CD4-positive, alpha-beta T cell treated with Interleukin-12 subunit alpha and Interleukin-12 subunit beta, for 1 hour (primary cell): ENCODE data around the gene WBP2.

Experiments used
- DNase-seq: peaks from one replicate; pipeline ENCODE4 v3.0.0-alpha.2; 2020

WBP2 gene

DNA sequence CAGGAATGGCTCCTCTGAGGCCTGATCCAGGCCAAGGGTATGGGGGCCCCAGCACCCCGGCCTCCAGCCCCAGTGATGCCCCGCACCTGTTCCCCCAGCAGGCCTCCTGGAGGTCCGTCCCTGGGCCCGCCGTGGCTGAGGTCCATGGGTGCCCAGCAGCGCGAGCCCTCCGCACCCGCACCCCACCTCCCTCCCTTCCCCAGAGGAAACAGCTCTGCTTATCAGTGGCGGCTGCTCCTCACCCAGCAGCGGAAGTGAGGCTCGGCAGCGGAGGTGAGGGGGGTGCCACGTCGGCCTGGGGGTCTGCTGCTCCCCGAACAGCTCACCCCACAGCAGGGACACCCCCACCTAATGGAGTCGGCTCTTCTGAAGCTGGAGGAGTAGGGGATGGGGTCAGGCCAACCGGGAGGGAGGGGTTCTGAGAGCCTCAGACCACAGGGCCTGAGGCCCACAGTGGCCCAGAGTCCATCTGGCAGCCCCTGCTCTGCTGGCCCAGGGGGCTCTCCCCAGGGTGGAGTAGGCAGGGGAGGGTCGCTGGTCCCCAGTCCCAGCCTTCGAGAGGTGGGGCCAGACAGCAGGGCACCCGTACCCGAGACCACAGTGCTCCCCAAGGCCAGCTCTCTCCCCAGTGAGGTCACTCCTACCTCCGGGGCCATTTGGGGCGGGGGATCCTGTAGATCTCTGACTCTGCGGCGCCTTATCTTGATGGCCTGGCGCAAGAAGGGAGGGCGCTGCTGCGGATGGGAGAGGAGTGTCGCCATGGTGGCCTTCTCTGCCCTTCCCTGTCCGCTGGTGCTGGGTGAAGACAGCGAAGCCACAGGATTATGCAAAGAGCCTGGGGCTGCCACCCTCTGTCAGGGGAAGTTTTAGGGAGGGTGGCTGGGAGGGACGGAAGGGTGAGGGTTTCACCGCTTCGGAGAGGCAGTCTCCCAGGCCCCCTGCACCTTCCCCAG is 11.3 kb downstream of the WBP2 start, which contains the start of gene UNC13D:
TSS of gene UNC13D (minus strand) at position 828 of the 953 bp plus-strand sequence. CDS start at position 761, 67 bp downstream.
- peak; percentile 75 for DNase-seq

DNA sequence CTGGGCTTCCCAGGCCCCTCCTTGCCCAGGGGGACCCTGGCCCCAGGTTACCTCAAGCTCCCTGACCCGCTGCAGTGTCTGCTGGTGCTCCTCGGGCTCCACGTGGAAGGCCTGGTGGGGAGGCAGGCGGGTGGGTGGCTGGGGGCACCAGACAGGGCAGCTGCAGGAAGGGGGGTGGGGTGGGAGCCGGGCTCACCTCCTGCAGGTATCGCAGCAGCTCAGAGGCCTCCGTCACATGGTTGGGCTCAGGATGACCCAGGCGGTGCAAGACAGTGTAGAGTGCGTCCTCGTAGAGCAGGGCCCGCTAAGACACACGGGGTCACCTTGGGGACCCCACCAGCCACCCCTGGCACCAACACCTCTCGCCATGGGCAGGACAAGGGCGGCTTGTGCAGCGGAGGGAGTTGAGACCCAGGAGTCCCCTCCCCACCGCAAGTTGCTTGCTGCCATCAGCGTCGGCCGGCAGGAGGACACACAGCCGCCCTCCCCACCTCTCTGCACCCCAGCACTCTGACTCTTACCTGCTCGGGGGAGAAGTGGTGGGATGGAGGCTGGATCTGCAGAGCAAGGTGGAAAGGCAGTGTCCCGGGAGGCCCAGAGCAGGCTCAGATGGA is 12.1 kb downstream of the WBP2 start:
- peak; percentile 38 for DNase-seq

DNA sequence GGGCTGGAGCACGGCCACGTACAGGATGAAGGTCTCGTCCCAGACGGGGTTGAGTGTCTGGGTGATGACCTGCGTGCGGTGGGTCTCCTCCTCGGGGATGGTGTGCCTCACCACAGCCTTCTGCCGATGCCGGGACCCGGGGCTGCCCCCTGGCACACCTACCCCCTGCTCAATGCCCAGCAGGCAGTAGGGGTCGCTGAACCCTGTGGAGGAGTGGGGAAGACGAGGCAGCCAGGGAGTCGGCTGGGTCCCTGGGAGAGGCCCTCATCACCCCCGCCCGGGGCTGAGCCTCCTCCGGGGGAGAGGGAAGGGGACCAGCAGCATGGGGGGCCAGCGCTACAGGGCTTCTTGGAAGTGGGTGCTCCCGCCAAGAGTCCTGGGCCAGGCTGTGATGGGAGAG is 12.7 kb downstream of the WBP2 start:
- DNase-seq: no peak

DNA sequence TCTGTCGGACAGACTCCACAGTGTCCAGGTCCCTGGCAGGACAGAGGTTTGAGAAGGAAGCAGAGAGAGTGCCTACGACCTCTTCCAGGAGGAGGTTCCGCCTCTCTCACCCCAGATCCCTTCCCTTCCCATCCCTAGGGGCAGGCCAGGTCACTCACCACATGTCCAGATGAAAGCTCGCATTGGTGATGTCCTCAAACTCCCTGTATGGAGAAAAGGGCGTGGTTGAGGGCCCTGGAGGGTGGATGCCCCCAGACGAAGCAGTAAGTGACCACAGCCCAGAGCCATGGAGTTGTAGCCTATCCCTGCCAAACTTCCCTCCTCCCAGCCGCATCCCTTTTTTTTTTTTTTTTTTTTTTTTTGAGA is 14.4 kb downstream of the WBP2 start:
- DNase-seq: no peak

DNA sequence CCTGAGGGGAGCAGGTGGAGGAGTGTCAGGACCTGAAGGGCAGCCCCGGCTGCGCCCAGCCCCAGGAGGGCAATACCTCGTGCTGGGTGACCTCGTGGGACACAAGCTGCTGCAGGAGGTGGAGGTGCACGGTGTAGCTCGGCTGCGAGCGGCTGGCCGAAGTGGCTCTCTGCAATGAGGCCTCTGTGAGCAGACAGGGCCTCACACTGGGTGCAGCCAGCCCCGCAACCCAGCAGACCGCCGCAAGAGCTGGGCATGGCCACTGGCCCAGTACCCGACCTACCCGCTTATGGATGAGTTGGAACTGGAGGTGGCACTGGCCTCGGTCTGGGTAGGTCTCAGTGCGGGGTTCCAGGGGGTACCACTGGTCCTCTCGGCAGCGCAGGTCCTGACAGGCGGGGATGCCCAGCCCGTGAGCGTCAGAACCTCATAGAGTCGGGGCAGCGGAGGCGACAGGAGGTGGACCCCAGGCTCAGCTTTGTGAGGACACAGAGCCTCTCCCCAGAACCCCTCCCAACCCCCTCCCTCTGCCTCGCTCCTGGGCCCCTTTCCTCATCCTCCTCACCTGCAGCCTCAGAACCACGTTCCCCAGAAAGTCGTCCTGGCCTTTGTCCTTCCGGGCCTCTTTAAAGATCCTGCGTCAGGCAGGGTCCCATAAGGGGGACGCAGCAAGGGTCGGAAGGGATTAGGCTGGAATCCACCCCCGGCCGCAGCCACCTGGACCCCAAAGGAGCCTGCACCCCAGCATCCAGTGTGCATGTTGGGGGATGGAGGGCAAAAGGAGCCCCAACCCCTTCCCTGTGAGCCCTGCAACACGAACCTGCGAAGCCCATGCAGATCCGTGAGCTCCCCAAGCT is 15.0 kb downstream of the WBP2 start:
- DNase-seq: no peak

DNA sequence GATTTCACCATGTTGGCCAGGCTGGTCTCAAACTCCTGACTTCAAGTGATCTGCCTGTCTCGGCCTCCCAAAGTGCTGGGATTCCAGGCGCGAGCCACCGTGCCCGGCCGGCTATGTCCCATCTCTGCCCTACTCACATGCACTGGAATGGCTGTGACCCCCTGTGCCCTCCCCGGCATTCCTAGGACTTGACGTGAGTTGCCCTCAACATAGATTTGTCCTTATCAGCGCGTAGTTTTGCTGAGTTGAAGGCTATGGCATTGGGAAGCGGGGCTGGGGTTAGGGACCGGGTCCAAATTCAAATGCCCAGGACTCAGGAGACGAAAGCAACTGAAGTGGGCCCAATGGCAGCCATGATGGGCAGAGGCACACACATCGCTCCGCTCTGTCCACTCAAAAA is 16.7 kb downstream of the WBP2 start:
- no peak for DNase-seq

DNA sequence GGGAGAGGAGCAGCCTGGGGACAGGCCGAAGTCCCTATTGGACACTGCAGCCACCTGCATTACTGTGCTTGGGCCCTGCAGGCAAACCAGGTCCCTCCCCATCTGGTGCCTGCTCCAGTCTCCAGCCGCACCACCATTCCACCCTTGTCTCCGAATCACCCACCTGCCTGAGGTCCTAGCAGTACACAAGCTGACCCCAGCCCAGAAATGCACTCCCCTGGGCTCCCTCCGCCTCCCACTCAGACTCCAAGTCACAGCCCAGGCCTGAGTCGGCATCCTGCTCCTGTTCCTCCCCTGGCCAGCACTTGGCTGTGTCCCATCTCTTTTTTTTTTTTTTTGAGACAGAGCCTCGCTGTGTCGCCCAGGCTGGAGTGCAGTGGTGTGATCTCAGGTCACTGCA is 17.2 kb downstream of the WBP2 start:
- DNase-seq: no peak

DNA sequence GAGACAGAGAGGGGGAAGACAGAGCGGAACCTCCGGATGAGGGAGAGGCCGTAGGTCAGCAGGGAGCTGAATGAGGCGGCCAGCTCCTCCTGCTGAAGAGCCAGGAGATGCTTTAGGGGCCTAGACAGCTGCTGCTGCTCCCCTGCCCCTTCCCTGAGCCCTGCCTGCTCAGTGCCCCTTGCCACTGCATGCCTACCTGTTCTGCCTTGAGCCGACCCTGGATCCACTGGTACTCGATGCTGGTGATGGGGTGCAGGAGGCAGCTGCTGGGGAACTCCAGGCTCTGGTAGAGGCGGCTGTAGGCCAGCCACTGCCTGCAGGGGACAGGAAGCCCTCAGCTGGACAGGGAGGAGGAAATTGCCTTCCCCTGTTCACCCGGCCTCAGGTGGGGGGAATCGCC is 18.5 kb downstream of the WBP2 start:
- no peak for DNase-seq

DNA sequence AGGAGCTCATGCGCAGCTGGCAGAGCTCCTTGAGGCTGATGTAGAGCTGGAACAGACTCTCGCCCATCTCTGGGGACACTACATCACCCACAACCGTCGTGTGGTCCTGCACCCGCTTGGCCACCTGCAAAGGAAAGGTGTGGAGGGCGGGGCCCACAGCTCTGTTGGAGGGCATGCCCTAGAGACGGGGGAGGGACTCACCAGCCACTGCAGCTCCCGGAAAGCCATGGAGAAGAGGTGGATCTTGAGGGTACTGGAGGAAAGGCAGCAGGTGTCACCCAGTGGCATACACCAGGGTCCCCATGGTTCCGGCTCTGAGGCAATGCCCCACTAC is 19.5 kb downstream of the WBP2 start:
- no peak for DNase-seq

DNA sequence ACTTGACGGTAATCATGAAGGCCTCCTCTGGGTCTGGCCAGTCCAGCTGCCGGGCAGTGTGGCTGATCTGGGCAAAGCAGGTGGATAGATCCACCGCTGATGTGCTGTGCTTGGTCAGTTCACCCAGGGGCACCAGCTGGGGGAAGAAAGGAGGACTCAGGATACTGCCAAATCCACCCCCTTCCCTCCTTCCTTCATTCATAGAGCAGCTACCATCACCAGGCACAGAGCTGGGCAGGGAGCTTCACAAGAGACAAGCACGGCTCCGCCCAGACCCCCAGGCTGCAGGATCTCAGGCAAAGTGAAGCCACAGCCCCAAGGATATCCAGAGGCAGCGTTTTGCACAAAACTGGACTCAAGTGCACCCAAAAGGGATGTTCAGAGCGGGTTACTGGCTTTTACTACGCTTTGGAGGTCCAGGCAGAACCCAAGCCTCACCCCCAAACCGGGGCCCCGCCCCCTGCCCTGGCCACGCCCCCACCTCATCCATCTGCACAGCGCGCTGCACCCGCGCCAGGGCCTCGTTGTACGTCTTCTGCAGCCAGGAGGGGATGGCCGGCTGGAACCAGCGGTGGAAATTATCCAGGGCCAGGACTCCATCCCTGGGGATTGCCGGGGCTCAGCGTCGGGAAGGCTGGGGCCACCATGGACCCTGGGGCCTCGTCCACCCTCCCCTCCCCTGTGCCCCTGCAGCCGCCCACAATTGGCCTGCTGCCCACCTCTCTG is 20.0 kb downstream of the WBP2 start:
- no peak for DNase-seq

DNA sequence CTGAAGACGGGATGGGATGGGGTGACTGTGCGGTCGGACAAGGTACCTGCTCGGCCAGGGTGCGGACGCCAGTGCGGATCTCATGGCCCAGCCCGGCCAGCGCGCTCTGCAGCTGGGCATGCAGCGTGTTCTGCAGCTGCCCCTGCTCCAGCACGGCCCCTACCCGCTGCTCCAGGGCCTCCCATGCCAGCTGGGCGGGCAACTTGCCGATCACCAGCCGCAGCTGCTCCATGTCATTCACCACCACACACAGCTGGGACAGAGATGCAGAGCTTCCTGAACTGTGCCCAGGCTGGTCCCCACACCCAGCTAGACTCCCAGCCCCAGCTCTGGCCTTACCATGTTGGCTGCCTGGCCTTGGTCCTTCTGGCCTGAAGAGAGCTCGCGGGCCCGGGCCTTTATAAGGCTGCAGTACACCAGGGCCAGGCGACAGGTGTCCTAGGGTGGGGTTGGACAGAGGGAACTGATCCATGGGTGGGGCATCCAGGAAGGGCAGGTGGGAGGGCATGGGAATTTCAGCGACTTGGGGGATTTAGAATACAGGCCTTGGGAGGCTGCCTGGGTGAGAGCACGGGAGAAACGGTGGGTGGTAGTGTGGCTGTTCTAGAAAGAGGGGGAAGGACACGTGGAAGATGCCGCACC is 20.7 kb downstream of the WBP2 start:
- DNase-seq: no peak

DNA sequence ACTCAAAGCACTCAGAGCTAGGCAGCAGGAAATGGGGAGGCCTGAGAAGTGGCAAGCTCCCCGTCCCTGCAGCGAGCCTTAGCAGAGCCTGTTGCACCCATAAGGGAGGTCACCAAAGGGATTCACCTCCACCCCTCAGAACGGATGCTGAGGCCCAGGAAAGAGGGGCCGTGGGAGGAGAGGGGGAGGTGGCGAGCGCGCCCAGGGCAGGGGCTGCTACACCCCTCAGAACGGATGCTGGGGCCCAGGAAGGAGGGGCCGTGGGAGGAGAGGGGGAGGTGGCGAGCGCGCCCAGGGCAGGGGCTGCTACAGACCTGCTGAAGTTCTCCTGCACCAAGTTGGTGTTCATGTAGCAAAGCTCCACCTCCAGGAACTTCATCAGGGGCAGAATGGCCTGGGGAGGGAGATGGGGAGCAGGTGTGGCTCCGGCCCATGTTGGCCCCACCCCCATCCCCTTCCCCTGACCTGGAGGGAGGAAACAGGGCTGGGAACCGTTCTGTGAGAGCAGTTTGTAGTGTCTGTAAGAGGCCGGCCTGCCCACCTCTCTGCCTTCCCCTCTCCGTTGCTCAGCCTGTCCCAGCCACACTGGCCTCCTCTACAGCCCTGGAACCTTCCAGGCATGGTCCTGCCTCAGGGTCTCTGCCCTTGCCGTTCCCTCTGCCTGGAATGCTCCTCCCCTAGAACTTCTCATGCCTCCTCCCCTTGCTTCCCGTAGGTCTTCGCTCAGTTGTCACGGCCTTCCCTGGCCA is 22.3 kb downstream of the WBP2 start:
- DNase-seq: peak; percentile 41

DNA sequence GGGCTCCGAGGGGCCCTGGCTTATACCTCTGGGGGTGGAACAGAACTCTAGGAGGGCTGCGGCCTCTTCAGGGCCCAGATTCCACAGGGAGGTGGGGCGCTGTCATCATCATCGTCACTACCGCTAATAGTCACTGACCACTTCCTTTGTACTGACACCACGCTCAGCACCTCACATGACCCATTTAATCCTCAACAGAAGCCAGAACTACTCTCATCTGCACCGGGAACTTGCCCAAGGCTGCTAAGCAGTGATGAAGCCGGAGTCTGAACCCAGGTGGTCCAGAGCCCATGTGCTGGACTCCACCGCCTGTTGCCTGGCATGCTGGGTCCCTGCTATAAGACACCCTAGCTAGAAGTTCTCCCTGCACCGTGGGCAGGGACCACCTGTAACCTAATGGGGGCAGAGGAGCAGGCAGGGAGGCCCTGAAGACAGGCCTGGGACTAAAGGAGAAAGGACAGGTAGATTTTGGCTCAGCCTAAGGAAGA is 22.9 kb downstream of the WBP2 start:
- DNase-seq: peak; percentile 72

DNA sequence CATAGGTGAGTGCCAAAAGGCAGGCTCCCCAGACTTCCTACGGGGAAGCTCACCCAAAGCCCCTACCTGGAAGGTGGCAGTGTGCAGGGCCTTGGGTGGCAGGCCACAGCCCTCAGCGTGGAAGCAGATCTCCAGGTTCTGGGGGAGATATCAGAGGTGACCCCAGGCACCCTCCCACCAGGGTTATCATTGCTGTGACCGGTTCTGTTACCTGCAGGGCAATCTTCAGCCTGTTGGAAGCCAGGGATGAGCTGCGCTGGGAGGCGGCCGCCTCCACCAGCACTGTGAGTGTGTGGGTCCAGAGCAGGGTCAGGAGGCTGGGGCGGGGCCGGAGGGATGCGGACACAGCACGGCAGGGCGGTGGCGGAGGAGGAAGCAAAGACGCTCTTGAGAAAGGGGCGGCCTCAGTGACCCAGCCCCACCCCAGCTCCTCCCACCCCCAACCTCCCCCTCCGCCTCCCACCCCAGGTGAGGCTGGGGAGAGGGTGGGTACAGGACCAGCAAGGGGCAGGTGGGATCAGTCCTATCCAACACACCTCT is 24.0 kb downstream of the WBP2 start:
- no peak for DNase-seq

DNA sequence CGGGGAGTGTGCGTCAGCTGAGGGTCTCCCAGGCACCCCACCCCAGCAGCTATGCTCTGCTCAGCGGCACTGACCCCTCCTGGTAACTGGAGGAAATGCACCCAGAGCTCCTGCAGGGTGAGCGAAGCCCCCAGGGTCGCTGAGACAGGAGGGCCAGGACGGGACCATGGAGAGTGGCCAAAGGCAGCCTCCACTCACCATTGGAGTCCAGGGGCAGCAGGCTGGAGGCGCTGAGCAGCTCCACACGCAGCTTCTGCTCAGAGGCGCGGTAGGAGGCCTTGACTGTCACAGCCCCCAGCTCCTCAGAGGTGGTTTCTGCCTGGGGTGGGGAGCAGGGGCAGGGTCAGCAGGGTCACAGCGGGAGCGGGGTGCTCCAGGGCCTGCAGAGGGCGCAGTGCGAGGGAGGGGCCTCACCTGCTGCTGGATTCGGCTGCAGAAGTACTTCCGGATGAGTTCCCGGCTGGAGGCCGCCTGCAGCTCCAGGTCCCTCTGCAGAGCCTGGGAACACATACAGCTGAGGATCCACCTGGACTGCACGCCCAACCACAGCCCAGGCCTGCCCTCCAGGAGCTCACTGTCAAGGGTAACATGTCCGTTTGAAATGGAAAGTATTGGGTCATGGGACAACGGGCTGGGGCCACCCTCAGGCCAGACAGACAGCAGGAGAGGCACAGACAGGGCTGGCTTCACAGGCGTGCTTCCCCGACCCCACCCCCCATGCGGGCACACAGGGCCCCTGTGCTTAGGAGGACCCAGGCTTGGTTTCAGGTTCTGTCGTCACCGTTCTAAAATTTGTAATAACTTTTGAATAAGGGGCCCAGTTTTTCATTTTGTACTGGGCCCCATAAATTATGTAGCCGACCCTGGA is 24.7 kb downstream of the WBP2 start:
- DNase-seq: peak; percentile 31

DNA sequence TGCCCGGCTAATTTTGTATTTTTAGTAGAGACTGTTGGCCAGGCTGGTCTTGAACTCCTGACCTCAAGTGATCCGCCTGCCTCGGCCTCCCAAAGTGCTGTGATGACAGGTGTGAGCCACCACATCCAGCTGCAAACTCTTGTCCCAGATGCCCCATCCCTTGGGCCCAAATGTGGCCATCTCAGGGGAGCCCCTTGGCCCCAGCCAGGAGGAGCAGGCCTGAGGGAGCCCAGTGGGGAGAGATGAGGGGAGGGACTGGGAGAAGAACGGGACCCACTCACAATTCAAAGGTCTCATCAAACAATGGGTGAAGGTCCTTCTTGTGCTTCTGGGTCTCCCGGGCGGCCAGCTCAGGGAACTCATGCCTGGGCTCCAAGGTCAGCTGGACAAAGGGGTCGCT is 25.4 kb downstream of the WBP2 start:
- DNase-seq: no peak

DNA sequence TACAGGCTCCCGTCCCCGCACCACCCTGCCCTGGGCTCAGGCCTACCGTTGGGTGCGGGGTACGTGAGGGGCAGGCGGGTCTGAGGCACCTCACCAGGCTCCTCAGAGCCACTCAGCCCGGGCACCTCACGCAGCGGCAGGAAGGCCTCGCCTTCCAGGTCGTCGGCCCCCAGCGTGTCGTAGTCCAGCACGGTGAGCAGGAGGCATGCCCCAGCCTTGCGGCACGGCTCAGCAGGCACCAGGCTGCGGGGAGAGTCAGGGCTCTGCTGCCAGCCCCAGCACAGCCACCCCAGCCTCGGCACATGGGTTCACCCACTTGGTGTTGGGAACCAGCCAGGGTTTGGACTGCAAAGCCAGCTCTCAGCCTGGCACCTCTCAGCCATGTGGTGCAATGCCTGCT is 26.4 kb downstream of the WBP2 start:
- DNase-seq: no peak

DNA sequence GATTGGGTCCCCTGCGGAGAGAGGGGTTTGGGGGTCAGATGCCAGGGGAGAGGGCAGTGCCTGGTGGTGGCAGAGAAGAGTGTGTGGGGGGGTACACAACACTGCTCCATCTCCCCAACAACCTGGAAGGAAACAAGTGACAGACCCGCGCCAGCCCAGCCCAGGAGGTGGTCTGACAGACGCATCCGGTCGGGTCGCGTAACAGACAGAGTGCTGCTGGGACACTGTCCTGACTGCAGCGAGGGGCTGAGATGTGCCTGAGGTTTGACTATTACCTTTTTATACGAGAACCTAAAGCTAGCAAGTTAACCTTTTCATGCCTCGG is 27.1 kb downstream of the WBP2 start:
- DNase-seq: no peak

DNA sequence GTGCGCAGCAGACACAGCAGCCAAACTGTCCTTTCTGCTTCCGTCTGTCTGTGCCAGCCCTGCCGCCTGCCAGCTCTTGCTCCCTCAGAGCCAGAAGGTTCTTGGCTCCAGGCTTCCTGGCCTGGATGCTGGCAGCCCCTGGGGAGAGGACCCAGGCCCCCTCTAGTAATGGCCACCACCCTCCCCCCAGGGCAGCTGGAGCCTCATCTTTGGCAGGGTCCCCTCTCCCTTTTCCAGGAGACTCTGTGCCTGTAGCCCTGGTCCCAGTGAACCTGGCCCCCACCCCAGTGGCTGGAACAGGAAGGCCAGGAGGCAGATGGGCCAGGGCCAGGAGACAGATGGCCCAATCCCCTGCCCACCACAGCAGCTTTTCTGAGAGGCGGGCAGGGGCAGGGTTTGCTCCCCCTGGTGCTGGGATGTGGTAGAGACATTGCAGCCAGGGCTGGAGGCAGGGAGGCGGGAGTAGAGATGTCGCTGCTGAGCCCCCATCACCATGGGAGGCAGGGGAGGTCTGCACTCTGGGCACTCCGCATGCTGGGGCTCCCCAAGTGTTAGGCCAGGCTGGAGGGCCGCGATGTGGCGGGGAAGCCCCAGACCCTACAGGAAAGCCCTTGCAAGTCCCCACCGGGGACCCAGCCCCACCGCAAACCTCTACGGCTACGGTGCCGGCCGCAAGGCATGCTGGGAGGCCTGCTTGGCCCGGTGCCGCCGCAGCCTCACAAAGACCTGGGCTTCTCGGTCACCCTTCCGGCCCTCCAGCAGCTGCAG is 27.6 kb downstream of the WBP2 start:
- peak; percentile 78 for DNase-seq
